Tibial nerve (tissue), 4 donors: ENCODE data around the gene CAMK2G.

Experiments
- EP300 ChIP-seq, 2 donors: sonication (generic); formaldehyde crosslinking; IDR thresholded peaks; one replicate each; pipeline ENCODE4 v1.6.1; 2017; ENCODE audit warnings: antibody characterized with exemption in 2 of 2, mild to moderate bottlenecking in 1 of 2
- POLR2A ChIP-seq, 2 donors: fragments of 450-650 bp; IDR thresholded peaks; one replicate each; pipeline ENCODE4 v1.6.1; 2017; ENCODE audit warnings: antibody characterized with exemption in 2 of 2, mild to moderate bottlenecking in 2 of 2, moderate library complexity in 2 of 2
- TF ChIP-seq, protein P1 (sequence below), 5 experiments: fragments of 200-600 bp in 3 of 5; fragments of 450-650 bp in 2 of 5; sonication (generic) in 3 of 5; IDR thresholded peaks; one replicate each; pipeline ENCODE4 v1.5.1; 2016 to 2019; ENCODE audit warnings: antibody characterized with exemption in 5 of 5, mild to moderate bottlenecking in 3 of 5, moderate library complexity in 2 of 5

DNA sequence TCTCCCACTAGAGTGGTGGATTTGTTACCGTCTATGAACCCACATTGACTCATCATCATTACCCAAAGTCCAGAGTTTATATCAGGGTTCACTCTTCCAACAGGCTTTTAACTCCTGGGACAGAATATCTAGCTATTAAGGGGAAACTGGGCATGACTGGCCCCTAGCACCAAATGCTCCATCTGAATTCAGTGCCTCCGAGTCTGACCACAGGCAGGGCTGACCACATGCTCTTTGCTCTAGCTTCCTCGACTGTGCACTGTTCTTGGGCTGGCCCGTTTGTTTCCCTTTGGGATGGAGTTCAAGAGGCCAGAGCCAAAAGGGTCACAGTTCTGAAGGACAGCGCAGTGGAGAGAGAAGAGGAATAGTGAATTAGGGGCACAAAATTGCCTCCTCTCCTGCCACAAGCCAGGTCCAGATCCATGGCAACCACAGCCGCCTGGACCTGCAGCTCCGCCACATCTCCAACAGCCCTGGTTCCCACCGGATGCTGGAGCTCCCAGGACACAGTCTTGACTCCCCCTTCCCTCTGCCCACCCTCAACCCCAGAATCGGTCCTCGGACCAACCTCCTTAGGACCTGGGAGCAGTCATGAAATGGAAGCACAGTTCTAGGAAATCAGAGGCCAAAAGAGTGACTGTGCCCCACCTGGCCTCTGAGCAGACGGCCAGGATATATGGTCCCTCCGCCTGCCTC is 16.2 kb downstream of the CAMK2G start:
- TF ChIP-seq, protein P1, sequence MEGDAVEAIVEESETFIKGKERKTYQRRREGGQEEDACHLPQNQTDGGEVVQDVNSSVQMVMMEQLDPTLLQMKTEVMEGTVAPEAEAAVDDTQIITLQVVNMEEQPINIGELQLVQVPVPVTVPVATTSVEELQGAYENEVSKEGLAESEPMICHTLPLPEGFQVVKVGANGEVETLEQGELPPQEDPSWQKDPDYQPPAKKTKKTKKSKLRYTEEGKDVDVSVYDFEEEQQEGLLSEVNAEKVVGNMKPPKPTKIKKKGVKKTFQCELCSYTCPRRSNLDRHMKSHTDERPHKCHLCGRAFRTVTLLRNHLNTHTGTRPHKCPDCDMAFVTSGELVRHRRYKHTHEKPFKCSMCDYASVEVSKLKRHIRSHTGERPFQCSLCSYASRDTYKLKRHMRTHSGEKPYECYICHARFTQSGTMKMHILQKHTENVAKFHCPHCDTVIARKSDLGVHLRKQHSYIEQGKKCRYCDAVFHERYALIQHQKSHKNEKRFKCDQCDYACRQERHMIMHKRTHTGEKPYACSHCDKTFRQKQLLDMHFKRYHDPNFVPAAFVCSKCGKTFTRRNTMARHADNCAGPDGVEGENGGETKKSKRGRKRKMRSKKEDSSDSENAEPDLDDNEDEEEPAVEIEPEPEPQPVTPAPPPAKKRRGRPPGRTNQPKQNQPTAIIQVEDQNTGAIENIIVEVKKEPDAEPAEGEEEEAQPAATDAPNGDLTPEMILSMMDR (IDR thresholded peaks at IDR 0.05), result no peak
- TF ChIP-seq EP300 (IDR thresholded peaks at IDR 0.05), result no peak
- no peak for TF ChIP-seq POLR2A (IDR thresholded peaks at IDR 0.05)
